NCI-H2196 treated with DMSO at 0.1 percent for 48 hours (cell line): ENCODE data around the gene KCNJ5.

Experiments used
- DNase-seq: peaks from one replicate; lab custom pipeline; 2025; ENCODE audit not compliant: unreplicated experiment; lab: John Stamatoyannopoulos, UW

KCNJ5 gene

GRCh38 chr11:128946648-128947047 lies 55.5 kb downstream of the KCNJ5 start:
- no peak for DNase-seq

DNA sequence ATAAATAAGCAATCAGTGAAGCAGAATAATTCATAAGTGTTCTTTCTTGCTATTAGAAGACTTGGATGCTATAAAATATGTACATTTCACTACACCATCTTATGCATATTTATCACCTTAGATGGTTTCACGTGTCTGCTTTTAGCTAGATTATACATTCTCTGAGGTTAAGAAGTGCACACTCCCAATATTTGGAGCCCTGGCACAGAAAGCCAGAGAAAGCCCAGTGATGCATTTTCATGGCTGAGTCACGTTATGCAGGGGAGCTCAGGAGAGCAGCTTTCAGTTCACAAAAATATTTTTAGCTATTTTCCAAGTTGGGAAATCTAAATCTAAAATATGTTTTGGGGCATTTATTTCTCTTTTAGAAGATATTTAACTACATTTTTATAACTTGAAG lies 56.6 kb downstream of the KCNJ5 start:
- no peak for DNase-seq

GRCh38 chr11:128948583-128948982 lies 57.4 kb downstream of the KCNJ5 start:
- DNase-seq = no peak

- DNase-seq = no peak
These were observed 58.8 kb downstream of the KCNJ5 start for GRCh38 chr11:128949791-128950454.

DNA sequence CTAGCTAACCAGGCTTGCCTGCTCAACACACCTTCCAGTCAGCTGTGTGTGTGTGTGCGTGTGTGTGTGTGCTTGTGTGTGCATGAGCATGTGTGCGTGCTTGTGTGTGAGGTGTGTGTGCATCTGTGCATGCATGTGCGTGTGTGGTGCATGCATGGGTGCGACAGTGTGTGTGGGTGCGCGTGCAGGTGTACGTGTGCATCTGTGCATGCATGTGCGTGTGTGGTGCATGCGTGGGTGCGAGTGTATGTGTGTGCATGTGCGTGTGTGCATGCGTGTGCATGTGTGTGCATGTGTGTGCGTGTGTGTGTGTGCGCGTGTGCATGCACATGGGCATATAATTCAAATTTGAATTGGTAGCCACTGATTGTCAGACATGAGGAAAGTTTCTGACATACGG lies 62.0 kb downstream of the KCNJ5 start:
- no peak for DNase-seq

- no peak for DNase-seq
These were observed 64.5 kb downstream of the KCNJ5 start for GRCh38 chr11:128955636-128956035.

DNA sequence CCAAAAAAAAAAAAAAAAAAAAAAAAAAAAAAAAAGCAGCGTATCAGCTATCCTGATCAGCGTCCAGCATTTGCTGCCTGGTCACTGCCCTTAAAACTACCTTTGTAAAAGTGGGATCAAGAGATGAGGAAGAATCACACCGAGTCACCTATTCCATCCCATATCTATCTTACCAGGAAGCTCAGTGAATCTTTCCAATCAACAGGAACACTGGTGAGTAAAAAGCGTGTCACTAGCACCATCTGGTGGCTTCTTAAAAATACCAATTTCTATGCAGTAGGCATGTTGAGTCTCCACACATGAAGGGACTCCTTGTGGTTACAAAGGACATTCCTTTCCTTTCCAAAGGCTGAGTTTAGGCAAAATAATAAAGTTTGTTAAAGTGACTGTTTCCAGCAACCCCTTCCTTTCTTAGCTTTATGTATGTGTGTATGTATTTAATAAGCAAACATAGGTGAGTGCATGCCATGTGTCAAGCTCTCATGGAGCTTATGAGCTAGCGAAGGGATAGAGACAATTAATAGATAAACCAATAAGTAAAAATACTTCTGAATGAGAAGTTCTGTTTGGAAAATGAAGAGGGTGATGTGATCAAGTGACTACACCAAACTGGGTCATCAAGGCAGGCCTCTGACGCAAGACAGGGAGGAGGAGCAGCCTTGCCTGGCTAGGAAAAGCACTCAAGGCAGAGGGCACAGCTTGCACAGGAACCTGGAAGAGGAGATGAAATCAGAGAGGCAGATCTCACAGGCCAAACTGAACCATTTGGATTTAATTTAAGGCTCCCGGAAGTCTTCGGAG lies 65.4 kb downstream of the KCNJ5 start:
- DNase-seq = peak; percentile 41

DNA sequence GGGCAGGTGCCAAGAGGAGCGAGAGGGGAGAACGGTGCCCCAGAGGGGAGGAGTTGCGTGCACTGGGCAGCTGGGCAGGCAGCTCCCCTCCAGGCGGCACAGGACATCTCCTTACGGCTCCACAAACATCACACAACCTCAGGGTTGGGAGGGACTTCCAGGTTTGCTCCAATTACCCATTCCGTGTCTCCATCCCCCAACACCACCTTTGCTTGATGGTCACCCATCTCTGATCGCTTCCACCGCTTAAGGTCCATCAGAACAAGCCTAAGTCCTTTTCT lies 66.0 kb downstream of the KCNJ5 start:
- DNase-seq = no peak

GRCh38 chr11:128961645-128962044 lies 70.5 kb downstream of the KCNJ5 start:
- DNase-seq = no peak

DNA sequence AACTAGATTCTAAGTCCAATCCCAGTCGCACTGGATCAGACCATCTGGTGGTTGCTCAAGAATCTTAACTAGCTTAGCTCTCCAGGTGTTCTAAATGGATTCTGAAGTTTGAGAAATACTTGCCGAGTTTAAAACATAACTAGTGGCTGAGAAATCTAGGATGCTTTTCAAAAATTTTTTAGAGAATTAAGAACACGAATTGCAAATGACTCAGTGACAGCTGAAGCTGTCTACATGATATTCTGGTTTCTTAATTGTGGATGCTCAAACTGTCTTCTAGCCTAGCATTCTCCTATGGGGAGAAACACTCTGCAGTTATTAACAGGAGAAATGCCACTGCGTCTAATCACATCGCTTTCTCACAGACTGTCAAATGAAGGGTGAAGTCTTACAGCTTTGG lies 71.7 kb downstream of the KCNJ5 start:
- DNase-seq = no peak

DNA sequence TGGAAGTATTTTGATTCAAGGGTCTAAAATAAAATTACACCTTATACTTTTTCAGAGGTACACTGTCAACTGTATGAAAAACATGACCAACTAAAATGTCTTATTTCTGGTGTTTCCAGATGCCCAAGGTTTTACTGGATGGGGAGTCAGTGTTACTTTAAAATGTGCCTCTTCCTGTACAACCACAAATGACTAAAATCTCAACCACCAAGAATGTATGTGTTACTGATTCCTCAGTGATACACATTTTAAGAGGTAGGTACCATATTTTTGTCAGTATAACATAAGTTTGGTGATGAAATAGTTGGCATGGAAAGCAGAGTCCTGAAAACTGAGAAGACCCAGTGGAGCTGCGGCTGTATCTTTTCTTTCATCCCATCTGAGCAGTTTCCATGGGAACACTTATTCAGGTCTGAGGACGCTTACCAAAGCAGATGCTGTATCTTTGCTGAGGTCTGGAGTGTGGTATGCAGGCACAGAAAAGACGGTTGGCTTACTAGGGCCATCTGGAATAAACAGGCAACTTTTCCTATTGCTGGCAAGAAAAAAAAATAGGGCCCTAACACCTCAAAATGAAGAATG lies 72.7 kb downstream of the KCNJ5 start:
- DNase-seq = no peak

GRCh38 chr11:128964463-128964930 lies 73.3 kb downstream of the KCNJ5 start:
- peak; percentile 20 for DNase-seq

DNA sequence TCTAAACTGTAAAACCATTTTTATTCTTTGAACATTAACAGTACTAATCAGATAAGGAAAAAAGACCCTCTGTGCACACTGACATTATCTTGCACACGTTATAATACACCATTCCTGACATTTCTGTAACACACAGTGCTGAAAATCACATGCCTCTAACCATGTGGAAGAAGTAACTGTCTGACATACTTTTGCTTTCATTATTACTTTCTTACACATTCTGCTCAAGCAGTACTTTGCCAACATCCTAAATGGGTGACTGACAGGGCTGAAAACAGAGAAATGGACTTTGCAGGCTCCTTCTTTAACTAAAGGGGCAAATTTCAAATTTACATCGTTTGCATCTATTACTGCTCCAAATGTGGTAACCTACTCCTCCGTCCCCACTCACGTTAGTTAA lies 74.3 kb downstream of the KCNJ5 start:
- DNase-seq = no peak

DNA sequence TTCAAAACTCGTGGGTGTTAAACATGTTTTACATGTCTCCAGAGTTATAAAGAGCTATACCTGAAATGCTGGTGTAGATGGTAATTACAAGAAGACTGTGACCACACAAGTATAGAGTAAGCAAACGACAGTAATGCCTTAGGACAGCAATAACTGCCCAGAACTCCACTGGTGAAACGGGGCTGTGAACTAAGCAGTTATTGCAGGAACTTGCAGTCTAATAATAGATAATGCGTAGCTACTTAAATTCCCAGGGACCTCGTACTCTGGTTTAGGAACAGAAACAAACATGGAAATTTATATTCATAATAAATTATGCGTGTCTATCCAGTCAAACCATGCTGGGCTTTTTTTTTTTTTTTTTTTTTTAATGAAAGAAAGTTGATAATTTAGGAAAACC lies 76.4 kb downstream of the KCNJ5 start:
- no peak for DNase-seq

DNA sequence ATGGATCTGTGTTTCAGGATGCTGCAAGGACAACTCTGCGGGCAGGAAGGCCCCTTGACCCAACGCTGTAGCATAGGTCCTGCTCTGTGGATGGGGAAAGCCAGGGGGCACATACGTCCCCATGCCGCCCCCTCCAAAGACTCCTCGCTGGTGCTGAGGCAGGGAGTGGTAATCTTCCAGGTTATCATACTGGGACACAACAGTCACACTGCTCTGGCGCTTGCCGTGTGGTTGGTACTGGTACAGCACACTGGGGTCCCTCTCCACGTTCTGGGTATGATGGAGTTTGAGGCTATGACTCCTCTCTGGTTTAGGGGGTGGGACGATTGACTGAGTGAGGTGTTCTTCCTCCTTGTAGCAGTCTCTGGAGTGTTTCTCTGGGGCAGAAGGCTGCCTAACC lies 77.8 kb downstream of the KCNJ5 start:
- DNase-seq = no peak
